ENCODE data around the gene SEC14L5. TPM values are rescaled to one million over a fixed set of nuclear protein-coding genes. Genes with fewer than 3 reads are reported as not detected.
A peak's percentile ranks its signal among the peaks of the same experiment; 100 is the strongest.

The SEC14L5 gene
- polyA plus RNA-seq, 3 donors = 0.03 TPM; not detected in 2

- Histone ChIP-seq H2AFZ (ENCODE audit: insufficient read depth, low read depth, low read length, poor library complexity, severe bottlenecking) (no peak overlapping the region), H3K27ac (ENCODE audit: low read depth in 1 of 2, low read length in 2 of 2) (no peak overlapping the region), H3K36me3 (replicated peaks in 1 of 2; ENCODE audit: control insufficient read depth in 1 of 2, insufficient read depth in 2 of 2, low read length in 2 of 2) (no peaks in the 10 kb centered on the region), H3K4me2 (replicated peaks; ENCODE audit: extremely low read depth, low read length, poor library complexity, severe bottlenecking) (no peak overlapping the region), H3K9ac (ENCODE audit: insufficient read depth, low read length, poor library complexity, severe bottlenecking) (no peak overlapping the region), H3K4me1 (ENCODE audit: control insufficient read depth in 1 of 2, insufficient read depth in 2 of 2, low read length in 2 of 2) (peaks cover 0 to under 1% of the 10 kb centered on the region in 2 donors), H3K4me3 (replicated peaks in 1 of 3; ENCODE audit: low read depth in 2 of 3, low read length in 3 of 3) (no peak overlapping the region), H3K9me3 (replicated peaks in 1 of 2; ENCODE audit: control insufficient read depth in 1 of 2, insufficient read depth in 1 of 2, low read length in 2 of 2) (no peaks in the 10 kb centered on the region), H3K79me2 (ENCODE audit: insufficient read depth, low read length) (no peaks in the 10 kb centered on the region), H3K27me3 (ENCODE audit: control insufficient read depth in 2 of 2, insufficient read depth in 2 of 2, low read length in 2 of 2) (peaks cover 2 to 22% of the 10 kb centered on the region in 2 donors), H4K20me1 (ENCODE audit: insufficient read depth, low read length) (no peaks in the 10 kb centered on the region)
- peaks cover 0 to 6% (median 3%) of the 10 kb centered on the region in 7 donors for H3K9me3 Mint-ChIP-seq
- peak overlapping the region in 1 of 7 donors; percentile 1 for H3K27ac Mint-ChIP-seq
- 80% methylated on average over 6 of the region's 7 CpGs for WGBS (ENCODE audit: insufficient coverage)
- H3K4me3 Mint-ChIP-seq = no peak overlapping the region
- peaks cover 19 to 35% (median 25%) of the 10 kb centered on the region in 3 donors for H3K27me3 Mint-ChIP-seq (ENCODE audit: low read depth in 3 of 3)
- TF ChIP-seq, protein P1, sequence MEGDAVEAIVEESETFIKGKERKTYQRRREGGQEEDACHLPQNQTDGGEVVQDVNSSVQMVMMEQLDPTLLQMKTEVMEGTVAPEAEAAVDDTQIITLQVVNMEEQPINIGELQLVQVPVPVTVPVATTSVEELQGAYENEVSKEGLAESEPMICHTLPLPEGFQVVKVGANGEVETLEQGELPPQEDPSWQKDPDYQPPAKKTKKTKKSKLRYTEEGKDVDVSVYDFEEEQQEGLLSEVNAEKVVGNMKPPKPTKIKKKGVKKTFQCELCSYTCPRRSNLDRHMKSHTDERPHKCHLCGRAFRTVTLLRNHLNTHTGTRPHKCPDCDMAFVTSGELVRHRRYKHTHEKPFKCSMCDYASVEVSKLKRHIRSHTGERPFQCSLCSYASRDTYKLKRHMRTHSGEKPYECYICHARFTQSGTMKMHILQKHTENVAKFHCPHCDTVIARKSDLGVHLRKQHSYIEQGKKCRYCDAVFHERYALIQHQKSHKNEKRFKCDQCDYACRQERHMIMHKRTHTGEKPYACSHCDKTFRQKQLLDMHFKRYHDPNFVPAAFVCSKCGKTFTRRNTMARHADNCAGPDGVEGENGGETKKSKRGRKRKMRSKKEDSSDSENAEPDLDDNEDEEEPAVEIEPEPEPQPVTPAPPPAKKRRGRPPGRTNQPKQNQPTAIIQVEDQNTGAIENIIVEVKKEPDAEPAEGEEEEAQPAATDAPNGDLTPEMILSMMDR (IDR thresholded peaks at IDR 0.05) = no peak
- intact Hi-C loops (cut with micrococcal nuclease) = no loop called here
- DNase-seq = no peak
- H3K36me3 Mint-ChIP-seq = no peaks in the 10 kb centered on the region
- H3K4me1 Mint-ChIP-seq = no peaks in the 10 kb centered on the region
These were observed 23.3 kb downstream of the SEC14L5 start for GRCh38 chr16:4981473-4981872.

- H3K27ac ChIP-seq (ENCODE audit: low read depth in 1 of 2, low read length in 2 of 2) = no peak overlapping the region
- H3K27ac Mint-ChIP-seq = no peak overlapping the region
- no peak overlapping the region for H3K9ac ChIP-seq (ENCODE audit: insufficient read depth, low read length, poor library complexity, severe bottlenecking)
- H3K27me3 ChIP-seq (ENCODE audit: control insufficient read depth in 2 of 2, insufficient read depth in 2 of 2, low read length in 2 of 2) = peaks cover 8 to 30% of the 10 kb centered on the region in 2 donors
- H3K4me2 ChIP-seq (replicated peaks; ENCODE audit: extremely low read depth, low read length, poor library complexity, severe bottlenecking) = no peak overlapping the region
- DNase-seq = no peak
- H3K27me3 Mint-ChIP-seq (ENCODE audit: low read depth in 3 of 3) = peaks cover 26 to 43% (median 33%) of the 10 kb centered on the region in 3 donors
- no peaks in the 10 kb centered on the region for H3K36me3 ChIP-seq (replicated peaks in 1 of 2; ENCODE audit: control insufficient read depth in 1 of 2, insufficient read depth in 2 of 2, low read length in 2 of 2)
- H3K4me3 ChIP-seq (replicated peaks in 1 of 3; ENCODE audit: low read depth in 2 of 3, low read length in 3 of 3) = no peak overlapping the region
- TF ChIP-seq, protein P1 (IDR thresholded peaks at IDR 0.05) = no peak
- intact Hi-C loops (cut with micrococcal nuclease) = no loop called here
- no peaks in the 10 kb centered on the region for H3K9me3 ChIP-seq (replicated peaks in 1 of 2; ENCODE audit: control insufficient read depth in 1 of 2, insufficient read depth in 1 of 2, low read length in 2 of 2)
- no peaks in the 10 kb centered on the region for H3K4me1 Mint-ChIP-seq
- H3K4me3 Mint-ChIP-seq = no peak overlapping the region
- no peaks in the 10 kb centered on the region for H3K36me3 Mint-ChIP-seq
- no peaks in the 10 kb centered on the region for H3K79me2 ChIP-seq (ENCODE audit: insufficient read depth, low read length)
- H3K9me3 Mint-ChIP-seq = peaks cover 0 to 8% (median 3%) of the 10 kb centered on the region in 7 donors
- H3K4me1 ChIP-seq (ENCODE audit: control insufficient read depth in 1 of 2, insufficient read depth in 2 of 2, low read length in 2 of 2) = no peaks in the 10 kb centered on the region
- H4K20me1 ChIP-seq (ENCODE audit: insufficient read depth, low read length) = no peaks in the 10 kb centered on the region
- WGBS (ENCODE audit: insufficient coverage) = 72% methylated on average over 9 of the region's 20 CpGs
- no peak overlapping the region for H2AFZ ChIP-seq (ENCODE audit: insufficient read depth, low read depth, low read length, poor library complexity, severe bottlenecking)
These were observed 24.1 kb downstream of the SEC14L5 start for GRCh38 chr16:4982056-4982867.

Data from CD14-positive monocyte (primary cell).